T47D (cell line): ENCODE measurements around the gene DNAH1.
"Not testable (repeated sequence)": the region's sequence is repeated elsewhere in the genome, so short reads cannot be mapped to it uniquely, and the experiment has no call there.

Source experiments
- DNase-seq, 2 experiments: peaks; one replicate each; pipeline versions ENCODE4 v3.0.0 to v3.0.0-alpha.2; 2011 to 2012; ENCODE audit warnings: low read depth in 1 of 2, low spot score in 1 of 2
- JUND ChIP-seq: IDR thresholded peaks from 2 replicates; pipeline ENCODE4 v1.6.1; 2012; ENCODE audit warnings: low read depth
- in situ Hi-C: cut with HindIII; loops from 2 replicates; pipeline ENCODE4 v1.10.0; 2016; ENCODE audit warnings: low sequenced_read_pairs, low pct_unique_long_range_greater_than_20kb

The DNAH1 gene

GRCh38 chr3:52281981-52282801 lies 33.9 kb upstream of the DNAH1 start:
- in situ Hi-C loops, result no loop called here
- no peak for TF ChIP-seq JUND
- no peak for DNase-seq

DNA sequence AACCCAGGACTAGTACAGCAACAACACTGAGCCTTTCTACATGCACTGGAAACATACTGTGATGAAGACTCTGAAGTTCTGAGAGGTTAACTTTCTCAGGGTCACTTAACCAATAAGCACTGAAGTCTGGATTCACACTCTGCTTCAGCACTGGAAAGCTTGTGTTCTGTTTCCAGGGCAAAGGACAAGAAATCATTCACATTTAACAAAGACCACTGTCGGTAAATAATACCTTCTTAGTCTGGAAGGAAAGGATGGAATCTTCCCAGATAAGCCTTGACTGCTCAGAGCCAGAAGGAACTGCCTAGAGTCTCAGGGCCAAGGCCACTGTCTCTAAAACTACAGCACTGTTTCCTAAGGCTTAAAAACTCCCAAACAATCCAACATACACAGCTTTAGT lies 32.8 kb upstream of the DNAH1 start:
- DNase-seq, result no peak
- TF ChIP-seq JUND, result no peak
- in situ Hi-C loops, result no loop called here

- in situ Hi-C loops, DNase-seq: not testable (repeated sequence)
Observed at GRCh38 chr3:52284051-52284450, 32.1 kb upstream of the DNAH1 start.

DNA sequence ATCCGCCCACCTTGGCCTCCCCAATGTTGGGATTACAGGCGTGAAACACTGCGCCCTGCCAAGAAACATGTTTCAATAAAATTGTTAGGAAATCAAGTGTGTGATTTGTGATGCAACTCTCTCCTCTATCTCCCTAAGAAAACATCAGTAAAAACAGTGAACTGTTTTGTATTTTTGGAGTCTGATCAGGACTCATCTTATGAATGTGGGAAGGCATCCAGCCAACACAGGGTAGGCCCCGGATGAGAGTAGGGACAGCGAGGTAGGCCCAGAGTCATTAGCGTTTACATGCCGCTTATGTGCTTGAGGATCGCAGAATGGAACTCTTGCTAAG lies 29.4 kb upstream of the DNAH1 start:
- in situ Hi-C loops, result no loop called here
- DNase-seq, result no peak
- TF ChIP-seq JUND, result no peak

GRCh38 chr3:52288674-52289073 lies 27.4 kb upstream of the DNAH1 start:
- in situ Hi-C loops, result no loop called here
- DNase-seq, result no peak
- no peak for TF ChIP-seq JUND

- TF ChIP-seq JUND, result no peak
- in situ Hi-C loops, result no loop called here
- DNase-seq, result no peak
Observed at GRCh38 chr3:52289338-52289746, 26.8 kb upstream of the DNAH1 start.

GRCh38 chr3:52289747-52290595 lies 26.1 kb upstream of the DNAH1 start:
- DNase-seq, result no peak
- in situ Hi-C loops, result no loop called here
- TF ChIP-seq JUND, result no peak

GRCh38 chr3:52290596-52291507 lies 25.3 kb upstream of the DNAH1 start:
- TF ChIP-seq JUND, result no peak
- in situ Hi-C loops, result no loop called here
- DNase-seq, result no peak

GRCh38 chr3:52291508-52292181 lies 24.5 kb upstream of the DNAH1 start:
- TF ChIP-seq JUND, result no peak
- DNase-seq, result peak in 1 of 2 experiments; percentile 20
- in situ Hi-C loops, result no loop called here

- no peak for TF ChIP-seq JUND
- in situ Hi-C loops, result no loop called here
- no peak for DNase-seq
Observed at GRCh38 chr3:52292247-52293065, 23.7 kb upstream of the DNAH1 start.
